Panc1 (cell line): ENCODE data around the gene RNF19B. TPM values are rescaled to one million over a fixed set of nuclear protein-coding genes. Genes with fewer than 3 reads are reported as not detected.

Experiments used
- total RNA-seq: library from RNA; stranded (reverse); gene quantifications from one replicate; pipeline ENCODE4 v1.2.1, GENCODE V29; 2021; ENCODE audit not compliant: unreplicated experiment

The RNF19B gene
- total RNA-seq, 1 experiment from 2014 or later: 29.1 TPM

Other genes starting within 250 kb of the RNF19B start
- 120 TPM for gene YARS1, start 147.5 kb downstream of the RNF19B start, total RNA-seq
- 55.4 TPM for gene S100PBP, start 147.2 kb downstream of the RNF19B start, total RNA-seq
- gene FNDC5, start 93.9 kb downstream of the RNF19B start, total RNA-seq: 2.6 TPM
- 1.2 TPM for gene HPCA, start 78.3 kb downstream of the RNF19B start, total RNA-seq
- gene TMEM54, start 63.4 kb downstream of the RNF19B start, total RNA-seq: 61.5 TPM
- 213 TPM for gene AK2, start 72.1 kb upstream of the RNF19B start, total RNA-seq
- 2.4 TPM for gene AZIN2, start 116.3 kb upstream of the RNF19B start, total RNA-seq
- gene TRIM62, start 217.2 kb upstream of the RNF19B start, total RNA-seq: 7.4 TPM